GM18867 (cell line): ENCODE measurements around the gene MYO10.

Experiments
- ATAC-seq: cut with Tn5 transposase; IDR thresholded peaks from one replicate; pipeline ENCODE4 v1.9.1; 2021; ENCODE audit warnings: mild to moderate bottlenecking, moderate library complexity; ENCODE audit not compliant: unreplicated experiment

The MYO10 gene

DNA sequence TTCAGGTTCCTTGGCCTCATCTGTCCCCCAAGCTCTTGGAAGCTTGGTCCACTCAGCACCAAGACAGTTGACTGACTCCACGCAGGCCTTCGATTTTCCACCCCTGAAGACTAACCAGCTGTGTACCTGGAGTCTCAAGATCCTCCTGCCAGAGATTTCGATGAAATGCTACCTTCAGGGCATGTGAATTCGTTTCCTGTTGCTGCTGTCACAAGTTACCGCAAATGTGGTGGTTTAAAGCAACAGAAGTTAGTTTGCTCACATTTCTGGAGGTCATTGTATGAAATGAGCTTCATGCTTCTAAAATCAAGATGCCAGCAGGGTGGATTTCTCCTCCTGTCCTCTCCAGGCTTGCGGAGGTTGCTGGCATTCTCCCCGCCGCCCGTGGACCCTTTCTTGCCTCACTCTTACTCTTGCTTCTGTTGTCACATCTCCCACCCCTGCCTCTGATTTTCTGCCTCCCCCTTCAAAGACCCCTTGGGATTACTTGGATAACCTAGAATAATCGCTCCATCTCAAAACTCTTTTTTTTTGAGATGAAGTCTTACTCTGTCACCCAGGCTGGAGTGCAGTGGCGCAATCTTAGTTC lies 291.7 kb downstream of the MYO10 start:
- no peak for ATAC-seq

DNA sequence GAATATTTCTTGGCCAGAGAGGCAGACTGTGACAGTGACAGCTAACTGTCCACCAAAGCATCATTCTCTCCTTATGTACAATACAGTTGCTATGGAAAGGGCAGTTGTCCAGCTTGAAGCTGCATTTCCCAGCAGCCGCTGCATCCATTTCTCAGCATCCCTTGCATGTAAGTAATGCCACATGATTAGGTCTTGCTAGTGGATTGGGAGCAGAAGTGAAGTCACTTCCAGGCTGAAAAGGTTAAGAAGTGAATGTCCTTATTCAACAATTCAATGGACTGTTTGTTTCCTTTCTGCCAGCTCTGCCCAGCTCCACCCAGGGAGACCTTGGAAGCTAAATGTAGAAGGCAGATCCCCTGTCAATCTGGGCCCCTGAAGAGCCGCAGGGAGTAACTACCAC lies 293.2 kb downstream of the MYO10 start:
- no peak for ATAC-seq

DNA sequence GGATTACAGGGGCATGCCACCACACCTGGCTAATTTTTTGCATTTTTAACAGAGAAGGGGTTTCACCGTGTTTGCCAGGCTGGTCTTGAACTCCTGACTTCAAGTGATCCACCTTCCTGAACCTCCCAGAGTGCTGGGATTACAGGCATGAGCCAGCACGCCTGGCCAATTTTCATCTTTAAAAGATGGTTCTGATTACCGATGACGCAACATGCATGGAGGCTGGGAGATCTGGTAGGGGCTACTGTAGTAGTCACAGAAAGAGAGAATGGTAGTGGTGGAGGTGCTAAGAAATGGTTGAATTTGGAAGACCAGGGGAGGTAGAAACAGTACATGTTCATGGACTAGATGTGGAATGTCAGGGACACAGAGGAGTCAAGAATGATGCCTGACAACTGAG lies 296.9 kb downstream of the MYO10 start:
- ATAC-seq: no peak

DNA sequence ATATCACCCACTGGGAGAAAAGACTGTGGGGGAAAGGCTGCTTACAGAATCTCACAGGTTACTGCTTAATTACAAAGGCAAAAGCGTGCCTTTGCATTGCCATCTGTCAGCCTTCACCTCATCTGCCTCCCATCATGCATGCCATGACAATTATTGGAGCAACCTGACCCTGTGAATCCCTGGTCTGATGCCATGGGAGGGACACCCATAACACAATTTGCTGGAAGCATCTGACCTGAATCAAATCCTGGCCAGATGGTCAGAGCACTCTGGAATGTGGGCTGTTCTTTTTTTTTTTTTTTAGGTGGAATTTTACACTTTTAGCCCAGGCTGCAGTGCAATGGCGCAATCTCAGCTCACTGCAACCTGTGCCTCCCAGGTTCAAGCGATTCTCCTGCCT lies 307.7 kb downstream of the MYO10 start:
- ATAC-seq: no peak

DNA sequence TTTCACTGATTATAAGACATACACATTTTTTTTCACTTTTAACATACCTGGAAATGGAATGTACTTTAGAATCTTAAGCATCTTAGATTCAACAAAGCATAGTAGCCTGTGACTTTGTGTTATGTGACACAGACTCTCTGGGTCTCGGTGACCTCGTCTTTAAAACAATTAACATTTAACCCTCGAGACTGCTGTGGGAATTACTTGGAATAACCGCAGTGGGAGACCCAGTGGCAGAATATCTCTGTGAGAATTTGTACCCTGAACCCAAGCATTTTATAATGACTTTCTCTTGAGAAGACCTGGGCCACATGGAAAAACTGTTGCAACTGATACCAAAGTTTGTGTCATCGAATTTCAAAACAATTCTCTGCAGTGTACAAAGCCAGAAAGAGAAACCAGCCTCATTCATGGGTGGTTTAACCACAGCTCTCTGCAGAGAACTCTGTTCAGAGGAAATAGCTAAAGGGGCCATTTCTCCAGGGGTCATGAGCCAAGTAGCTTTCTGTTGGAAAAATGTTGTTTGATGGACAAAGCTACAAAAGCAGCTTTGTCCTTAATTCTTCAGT lies 309.3 kb downstream of the MYO10 start:
- peak; percentile 72 for ATAC-seq

DNA sequence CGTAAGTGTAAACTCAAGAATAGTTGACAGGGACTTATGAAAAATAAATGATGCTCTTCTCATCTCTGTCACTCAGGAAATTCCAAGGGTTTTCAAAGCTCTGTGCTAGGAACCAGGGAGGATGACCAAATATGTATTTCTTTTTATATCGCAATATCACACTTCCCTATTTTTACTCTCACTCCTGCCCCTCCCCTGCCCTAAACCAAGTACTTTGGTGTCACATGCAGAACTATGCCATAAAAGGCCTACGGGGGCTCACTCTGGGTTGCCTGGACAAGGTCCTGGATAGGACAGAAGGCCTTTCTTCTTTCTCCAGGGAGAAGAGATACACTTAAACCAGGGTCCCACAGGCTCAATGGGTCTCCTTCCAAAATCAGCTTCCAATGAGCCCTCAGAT lies 311.0 kb downstream of the MYO10 start:
- no peak for ATAC-seq

DNA sequence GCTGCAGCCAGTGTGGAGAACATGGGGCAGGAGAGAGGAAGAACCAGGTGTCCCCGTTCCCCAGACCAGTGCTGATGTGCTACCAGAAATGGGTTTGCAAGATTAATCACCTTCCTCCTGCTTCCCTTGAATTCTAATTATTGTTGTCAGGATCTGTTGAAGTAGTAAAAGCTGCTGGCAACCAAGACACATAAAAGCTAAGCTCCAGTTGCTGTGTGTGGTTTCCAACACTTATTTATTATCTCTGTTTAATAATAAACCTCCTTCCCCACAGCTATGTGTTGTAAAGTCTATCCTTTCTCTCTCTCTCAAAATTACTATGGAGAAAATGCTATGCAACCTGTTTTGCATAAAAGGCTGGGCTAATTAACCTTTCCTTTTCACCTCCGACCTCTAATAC lies 317.0 kb downstream of the MYO10 start:
- no peak for ATAC-seq

DNA sequence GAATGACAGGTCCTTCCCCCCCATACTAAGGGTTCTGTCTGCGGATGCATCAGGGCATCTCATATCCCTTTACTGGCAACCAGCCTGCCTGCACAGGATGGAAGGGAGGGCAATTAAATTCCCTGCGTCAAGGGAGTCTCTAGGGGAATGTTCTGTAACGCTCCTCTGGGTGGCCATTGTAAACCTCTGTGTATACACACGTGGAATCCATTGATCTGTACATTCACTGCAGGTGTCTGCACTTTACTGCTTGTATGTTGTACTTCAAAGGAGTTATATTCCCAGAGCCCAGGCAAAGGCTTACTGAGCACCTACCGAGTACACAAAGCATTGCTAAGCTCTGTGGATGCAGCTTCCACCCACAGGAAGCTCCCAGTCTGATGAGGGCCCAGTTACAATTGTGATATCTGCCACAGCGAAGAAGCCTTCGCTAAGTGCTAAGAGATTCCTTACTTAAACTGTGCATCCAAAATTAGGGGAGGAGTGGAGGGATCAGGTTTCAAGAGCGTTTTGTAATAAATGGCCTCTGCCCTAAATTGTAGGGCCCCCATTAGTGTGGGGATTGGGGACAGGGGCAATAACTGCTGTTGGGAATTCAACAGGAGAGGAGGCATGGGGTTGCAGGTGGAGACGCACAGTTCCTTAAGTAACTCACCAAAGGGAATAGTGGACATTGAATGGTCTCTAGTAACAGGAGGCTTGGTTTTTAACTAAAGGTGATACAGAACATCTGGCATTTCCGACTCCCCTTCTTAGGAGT lies 317.8 kb downstream of the MYO10 start:
- no peak for ATAC-seq

DNA sequence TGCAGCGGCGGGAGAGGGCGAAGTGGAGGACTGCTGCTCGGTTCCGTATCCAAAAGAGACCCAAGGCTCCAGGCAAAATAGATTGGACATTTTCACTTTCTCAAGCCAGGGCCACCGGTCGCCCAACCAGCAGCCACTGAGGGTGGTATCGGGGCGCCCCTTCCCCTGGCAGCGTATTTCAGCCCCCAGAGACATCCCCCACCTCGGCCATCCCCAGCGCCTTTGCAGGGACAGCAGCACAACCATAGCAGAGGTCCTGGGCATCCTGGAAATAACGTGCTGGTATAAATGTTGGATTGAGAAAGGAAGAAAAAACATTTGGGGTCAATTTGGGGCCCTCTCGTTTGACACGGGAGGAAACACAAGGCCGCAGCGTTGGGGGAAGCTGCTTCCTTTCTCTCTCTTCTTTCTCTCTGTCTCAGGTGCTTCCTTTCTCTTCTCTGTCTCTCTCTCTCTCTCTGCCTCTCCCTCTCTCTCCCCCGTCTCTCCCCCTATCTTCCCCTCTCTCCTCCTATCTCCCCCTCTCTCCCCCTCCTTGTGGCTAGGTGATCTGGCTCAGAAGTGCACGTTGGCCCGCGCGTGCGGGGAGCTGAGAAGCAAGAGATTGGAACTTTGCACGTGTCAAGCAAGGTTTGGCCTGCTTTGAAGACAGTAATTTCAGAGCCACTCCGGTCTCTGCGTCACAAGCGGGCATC lies 318.7 kb downstream of the MYO10 start:
- ATAC-seq: no peak

DNA sequence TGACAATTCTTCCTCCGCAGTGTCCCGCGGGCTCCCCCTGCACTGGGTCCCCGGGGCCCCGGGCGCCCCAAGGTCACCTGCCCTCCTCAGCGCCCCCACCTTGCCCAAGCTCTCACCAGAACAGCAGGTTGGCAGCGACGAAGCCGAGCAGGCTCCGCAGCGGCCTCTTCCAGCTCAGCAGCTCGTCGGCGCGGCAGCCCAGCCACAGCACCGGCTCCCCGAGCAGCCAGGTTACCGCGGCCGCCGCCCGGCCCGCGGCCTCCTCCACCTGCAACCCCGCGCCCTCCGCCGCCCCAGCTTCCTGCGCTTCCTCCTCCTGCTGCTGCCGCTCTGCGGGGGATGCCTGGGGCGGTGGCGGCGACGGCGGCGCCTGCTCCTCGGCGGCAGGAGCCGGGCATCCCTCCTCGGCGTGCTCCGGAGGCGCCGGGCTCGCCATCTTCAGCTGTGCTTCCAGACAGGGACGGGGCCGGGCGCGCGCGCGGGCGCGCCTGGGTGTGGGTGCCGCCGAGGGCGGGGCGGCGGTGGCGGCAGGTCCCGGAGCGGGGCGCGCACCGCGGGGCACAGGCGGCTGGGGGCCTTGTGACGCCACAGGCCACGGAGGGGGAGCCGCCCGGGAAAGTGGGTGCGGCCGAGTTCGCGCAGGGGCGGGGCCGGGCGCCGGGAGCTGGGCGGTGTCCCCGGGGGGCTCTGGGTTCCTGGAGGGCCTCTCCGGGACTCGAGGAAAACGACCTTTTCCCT lies 319.4 kb downstream of the MYO10 start, which contains the start of gene RETREG1:
TSS of gene RETREG1 (minus strand) at position 462 of the 738 bp plus-strand sequence. CDS start at position 436, 26 bp downstream.
- ATAC-seq: peak; percentile 70

DNA sequence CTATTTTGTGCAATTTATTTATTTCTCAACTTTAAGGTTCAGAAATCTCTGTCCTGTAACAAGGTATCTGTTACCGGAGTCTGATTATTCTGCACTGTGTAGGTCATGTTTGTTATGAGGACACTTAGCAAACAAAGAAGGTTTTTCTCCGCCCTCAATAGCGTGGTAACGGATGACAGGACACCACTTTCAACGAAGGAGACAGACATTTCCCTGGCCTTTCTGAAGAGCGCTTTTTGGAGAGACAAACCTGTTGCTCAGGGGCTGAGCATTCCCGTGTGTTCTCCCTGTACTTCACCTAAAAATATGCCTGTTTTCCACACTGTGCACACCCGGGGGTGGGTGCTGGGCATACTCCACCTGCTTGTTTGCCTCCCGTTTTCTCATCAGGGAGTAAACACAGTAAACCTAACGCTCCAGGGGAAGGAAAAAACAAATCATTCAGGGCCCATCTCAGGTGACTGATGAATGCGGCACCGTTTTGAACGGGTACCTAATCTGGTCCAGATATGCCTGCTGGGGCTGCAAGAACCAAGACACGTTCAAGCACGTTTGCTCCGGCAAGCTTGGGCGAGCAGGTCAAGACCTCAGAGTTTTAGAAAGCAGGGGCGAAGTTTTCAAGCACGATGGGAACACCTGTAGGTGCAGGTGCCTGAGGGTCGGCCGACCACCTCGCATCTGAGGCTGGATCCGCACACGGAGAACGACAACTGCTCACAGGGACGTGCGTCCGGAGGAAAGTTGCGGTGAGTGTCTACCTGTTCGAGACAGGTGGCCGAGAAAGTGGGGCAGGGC lies 320.1 kb downstream of the MYO10 start:
- peak; percentile 4 for ATAC-seq

DNA sequence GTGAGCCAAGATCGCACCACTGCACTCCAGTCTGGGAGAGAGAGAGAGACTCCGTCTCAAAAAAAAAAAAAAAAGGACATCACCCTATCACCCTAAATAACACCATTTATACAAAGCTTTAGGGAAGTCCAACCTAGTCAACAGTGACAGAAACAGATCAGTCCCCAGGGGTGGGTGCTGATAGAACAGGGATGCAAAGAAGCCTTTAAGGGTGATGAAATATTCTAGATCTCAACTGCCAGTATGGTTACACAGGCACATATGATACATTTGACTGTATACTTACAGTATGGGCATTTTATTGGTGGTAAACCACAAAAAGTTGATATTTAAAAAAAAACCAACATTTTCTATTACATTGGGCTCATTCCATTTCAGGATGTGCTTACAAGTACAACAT lies 324.1 kb downstream of the MYO10 start:
- no peak for ATAC-seq
